IMR-90 (cell line): Measurements from ENCODE around the gene IRX3. TPM values are rescaled to one million over a fixed set of nuclear protein-coding genes. Genes with fewer than 3 reads are reported as not detected.

Experiments used
- ATAC-seq: fragments of 200-7000 bp; cut with Tn5 transposase; 2 replicates; pipeline ENCODE4 v1.9.1; 2020; ENCODE audit warnings: low read depth, mild to moderate bottlenecking, moderate library complexity
- BruUV-seq: library from RNA; stranded (reverse); fragments of 400-500 nt; replicated peaks from 2 replicates; lab custom pipeline; 2021; lab: Mats Ljungman, UMichigan
- CTCF ChIA-PET: fragments of 300-600 bp; formaldehyde crosslinking; extraction: SDS; loops from one replicate; lab custom pipeline; 2021; ENCODE audit warnings: antibody characterized with exemption; lab: Yijun Ruan, JAX
- POLR2A ChIA-PET: fragments of 300-600 bp; sonication (Branson Sonifier 250); formaldehyde crosslinking; loops from one replicate; lab custom pipeline; 2022; ENCODE audit warnings: antibody characterized with exemption; ENCODE audit not compliant: unreplicated experiment; lab: Charles Lee
- DNase-seq: peaks from one replicate; pipeline ENCODE4 v3.0.0; 2013
- H2AFZ ChIP-seq: replicated peaks from 2 replicates; pipeline ENCODE3; 2013; ENCODE audit warnings: low read length, mild to moderate bottlenecking; ENCODE audit not compliant: poor library complexity
- H2AK5ac ChIP-seq: 2 replicates; pipeline ENCODE4 v1.6.1; 2013; ENCODE audit warnings: low read depth, low read length, inconsistent platforms
- H2AK9ac ChIP-seq: replicated peaks from 2 replicates; pipeline ENCODE3; 2013; ENCODE audit warnings: mild to moderate bottlenecking, low read depth, low read length, moderate library complexity; ENCODE audit not compliant: poor library complexity
- H2BK120ac ChIP-seq: 2 replicates; pipeline ENCODE4 v1.6.1; 2013; ENCODE audit warnings: low read depth, low read length, inconsistent platforms
- H2BK15ac ChIP-seq: 3 replicates; pipeline ENCODE4 v1.6.1; 2013; ENCODE audit warnings: low read depth, low read length, inconsistent platforms
- H2BK20ac ChIP-seq: 2 replicates; pipeline ENCODE4 v1.6.1; 2013; ENCODE audit warnings: low read depth, mild to moderate bottlenecking, inconsistent platforms, low read length, moderate library complexity
- H2BK5ac ChIP-seq: 2 replicates; pipeline ENCODE4 v1.6.1; 2013; ENCODE audit warnings: mild to moderate bottlenecking, low read depth, low read length, inconsistent platforms; ENCODE audit not compliant: poor library complexity, severe bottlenecking
- H3K14ac ChIP-seq: replicated peaks from 2 replicates; pipeline ENCODE4 v1.6.1; 2013; ENCODE audit warnings: low read depth, low read length, inconsistent platforms
- H3K18ac ChIP-seq: 2 replicates; pipeline ENCODE4 v1.6.1; 2013; ENCODE audit warnings: low read depth, low read length, control low read depth
- H3K23ac ChIP-seq: 2 replicates; pipeline ENCODE4 v1.6.1; 2013; ENCODE audit warnings: low read depth, low read length, inconsistent platforms
- H3K27ac ChIP-seq: 2 replicates; pipeline ENCODE4 v1.5.1; 2013; ENCODE audit warnings: mild to moderate bottlenecking, control low read depth, low read length; ENCODE audit not compliant: insufficient read depth
- H3K27me3 ChIP-seq: 2 replicates; pipeline ENCODE4 v1.6.1; 2013; ENCODE audit warnings: low read length; ENCODE audit not compliant: control insufficient read depth, insufficient read depth
- H3K36me3 ChIP-seq: 2 replicates; pipeline ENCODE4 v1.6.1; 2013; ENCODE audit warnings: low read length, mixed read lengths; ENCODE audit not compliant: control insufficient read depth, insufficient read depth
- H3K4ac ChIP-seq: 2 replicates; pipeline ENCODE4 v1.6.1; 2013; ENCODE audit warnings: low read depth, low read length, inconsistent platforms
- H3K4me1 ChIP-seq: 2 replicates; pipeline ENCODE4 v1.6.1; 2013; ENCODE audit warnings: low read length, mixed read lengths; ENCODE audit not compliant: control insufficient read depth, insufficient read depth
- H3K4me2 ChIP-seq: 2 replicates; pipeline ENCODE4 v1.6.1; 2013; ENCODE audit warnings: low read depth, mild to moderate bottlenecking, control low read depth, low read length, moderate library complexity
- H3K4me3 ChIP-seq: 2 replicates; pipeline ENCODE4 v1.5.1; 2013; ENCODE audit warnings: low read depth, mild to moderate bottlenecking, control low read depth, low read length, moderate library complexity; ENCODE audit not compliant: insufficient read depth
- H3K56ac ChIP-seq: 2 replicates; pipeline ENCODE4 v1.6.1; 2013; ENCODE audit warnings: low read length, inconsistent platforms; ENCODE audit not compliant: insufficient read depth; ENCODE audit errors: extremely low read depth
- H3K79me1 ChIP-seq, 2 experiments: 2 replicates each; pipeline ENCODE4 v1.6.1; 2013; ENCODE audit warnings: low read length in 2 of 2, inconsistent platforms in 1 of 2, low read depth in 1 of 2
- H3K9ac ChIP-seq: 2 replicates; pipeline ENCODE4 v1.6.1; 2013; ENCODE audit warnings: low read depth, low read length, control low read depth
- H3K9me1 ChIP-seq: 2 replicates; pipeline ENCODE4 v1.6.1; 2013; ENCODE audit warnings: low read length, inconsistent platforms; ENCODE audit not compliant: insufficient read depth
- H3K9me3 ChIP-seq: 2 replicates; pipeline ENCODE4 v1.6.1; 2013; ENCODE audit warnings: low read length; ENCODE audit not compliant: control insufficient read depth, insufficient read depth
- H4K20me1 ChIP-seq: 2 replicates; pipeline ENCODE4 v1.6.1; 2013; ENCODE audit warnings: low read length, inconsistent platforms; ENCODE audit not compliant: insufficient read depth
- H4K5ac ChIP-seq: 2 replicates; pipeline ENCODE4 v1.6.1; 2013; ENCODE audit warnings: mild to moderate bottlenecking, low read depth, low read length, control low read depth
- H4K8ac ChIP-seq, 2 experiments: 2 replicates each; pipeline ENCODE4 v1.6.1; 2013; ENCODE audit warnings: low read depth in 2 of 2, low read length in 2 of 2, control low read depth in 1 of 2, inconsistent platforms in 1 of 2
- H4K91ac ChIP-seq: 2 replicates; pipeline ENCODE4 v1.6.1; 2013; ENCODE audit warnings: low read depth, low read length, inconsistent platforms; ENCODE audit not compliant: insufficient read depth
- BHLHE40 ChIP-seq: fragments of 150-350 bp; IDR thresholded peaks from 2 replicates; pipeline ENCODE4 v1.6.1; 2016; ENCODE audit warnings: mild to moderate bottlenecking, low read depth, low read length
- CEBPB ChIP-seq: IDR thresholded peaks from 2 replicates; pipeline ENCODE4 v1.6.1; 2012; ENCODE audit warnings: low read depth, low read length, improper control_type of control experiment
- CHD1 ChIP-seq: IDR thresholded peaks from 2 replicates; pipeline ENCODE4 v1.6.1; 2012; ENCODE audit warnings: low read depth, low read length, improper control_type of control experiment
- FOS ChIP-seq: fragments of 150-350 bp; IDR thresholded peaks from 2 replicates; pipeline ENCODE4 v1.6.1; 2016; ENCODE audit warnings: low read depth, low read length
- MAFK ChIP-seq: IDR thresholded peaks from 2 replicates; pipeline ENCODE4 v1.6.1; 2012; ENCODE audit warnings: low read depth, low read length, improper control_type of control experiment
- MAZ ChIP-seq: IDR thresholded peaks from 2 replicates; pipeline ENCODE4 v1.6.1; 2012; ENCODE audit warnings: low read depth, mild to moderate bottlenecking, low read length, improper control_type of control experiment, moderate library complexity, borderline replicate concordance
- MXI1 ChIP-seq: IDR thresholded peaks from 2 replicates; pipeline ENCODE4 v1.6.1; 2012; ENCODE audit warnings: low read depth, mild to moderate bottlenecking, low read length, moderate library complexity, borderline replicate concordance
- NFE2L2 ChIP-seq: fragments of 150-350 bp; IDR thresholded peaks from 2 replicates; pipeline ENCODE4 v1.6.1; 2016; ENCODE audit warnings: low read depth, mild to moderate bottlenecking, low read length
- RCOR1 ChIP-seq: IDR thresholded peaks from 2 replicates; pipeline ENCODE4 v1.6.1; 2012; ENCODE audit warnings: mild to moderate bottlenecking, low read length, improper control_type of control experiment; ENCODE audit not compliant: insufficient replicate concordance
- SMC3 ChIP-seq: fragments of 150-350 bp; IDR thresholded peaks from 2 replicates; pipeline ENCODE4 v1.6.1; 2016; ENCODE audit warnings: low read depth, mild to moderate bottlenecking, antibody characterized with exemption, low read length, moderate library complexity
- WGBS, 2 experiments: methylation state at CpG; one replicate each; pipeline versions ENCODE4 v1.1.5 to v1.1.7; 2013; ENCODE audit warnings: missing lambda C conversion rate in 2 of 2; ENCODE audit not compliant: insufficient read length in 1 of 2; ENCODE audit errors: extremely low coverage in 2 of 2; 5-methylcytosine and 5-hydroxymethylcytosine counted together
- dilution Hi-C: fragments of 300-500 bp; cut with HindIII; formaldehyde crosslinking; loops from one replicate; pipeline ENCODE4 v1.14.3; 2018; ENCODE audit warnings: low sequenced_read_pairs; ENCODE audit not compliant: unreplicated experiment
- in situ Hi-C: fragments of 300-500 bp; cut with MboI; formaldehyde crosslinking; loops from 3 replicates; pipeline ENCODE4 v1.14.3; 2019; ENCODE audit warnings: low sequenced_read_pairs, inconsistent platforms, mixed read lengths
- intact Hi-C: fragments of 100-400 bp; cut with micrococcal nuclease; formaldehyde crosslinking; loops from 2 replicates; pipeline ENCODE4 v1.10.0; 2022
- polyA plus RNA-seq, 3 experiments: library from polyadenylated mRNA; depleted of rRNA; stranded (reverse); fragments of >200 nt; gene quantifications; 2 replicates each; pipeline ENCODE4 v1.2.3, GENCODE V29; 2012; ENCODE audit warnings: low replicate concordance in 1 of 3
- total RNA-seq: library from RNA; depleted of rRNA; stranded (reverse); fragments of >200 nt; gene quantifications from 2 replicates; pipeline ENCODE4 v1.2.3, GENCODE V29; 2012

Gene IRX3
- total and polyA plus RNA-seq, 2 of the 4 experiments (the other 2 are of a cell fraction): not detected

DNA sequence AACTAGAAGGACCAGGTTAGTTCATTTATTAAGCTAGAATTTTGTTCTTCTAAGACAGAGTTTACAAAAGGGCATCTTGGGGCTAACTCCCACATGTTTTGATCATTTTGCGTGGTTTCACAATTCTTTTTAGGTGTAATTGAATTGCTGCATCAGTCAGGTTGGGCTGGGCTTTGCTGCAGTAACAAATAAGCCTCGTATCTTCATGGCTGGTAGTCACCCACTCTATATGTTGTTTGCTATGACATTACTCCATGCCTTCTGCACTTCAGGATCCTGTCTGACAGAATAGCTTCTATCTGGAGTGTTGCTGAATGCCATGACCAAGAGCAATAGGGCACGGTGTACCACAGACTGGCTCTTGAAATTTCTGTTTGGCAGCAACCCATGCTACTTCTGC is 10.6 kb upstream of the IRX3 start:
- no peak overlapping the region for H3K23ac ChIP-seq
- WGBS, 2 experiments: 50% methylated on average over 1 of the region's 3 CpGs; no CpG with 5 or more reads in 1 of the 2 experiments
- H4K8ac ChIP-seq: no peak overlapping the region
- ATAC-seq (no peak), DNase-seq (no peak)
- POLR2A ChIA-PET: no interaction called here
- no peak overlapping the region for H4K5ac ChIP-seq
- H2AK9ac ChIP-seq: no peak overlapping the region
- no peaks in the 10 kb centered on the region for H3K79me1 ChIP-seq
- H3K4me1 ChIP-seq: no peaks in the 10 kb centered on the region
- no peak overlapping the region for H2BK20ac ChIP-seq
- no peak overlapping the region for H3K4me3 ChIP-seq
- no peak overlapping the region for H3K4ac ChIP-seq
- H3K9me1 ChIP-seq: no peaks in the 10 kb centered on the region
- in situ Hi-C loops: loop anchor here (25.0 kb wide), 2 partner anchors 535 to 640 kb away; partner anchors contain the start of gene IRX5
- no peak overlapping the region for H2AK5ac ChIP-seq
- BruUV-seq: no TSS peak
- no peak overlapping the region for H3K27ac ChIP-seq
- CTCF ChIA-PET: no interaction called here
- TF ChIP-seq CEBPB (no peak), BHLHE40 (no peak), NFE2L2 (no peak), RCOR1 (no peak), SMC3 (no peak), MAFK (no peak), FOS (no peak), MXI1 (no peak), CHD1 (no peak), MAZ (no peak)
- H2AFZ ChIP-seq: no peak overlapping the region
- no peaks in the 10 kb centered on the region for H4K20me1 ChIP-seq
- no peak overlapping the region for H3K14ac ChIP-seq
- H3K9ac ChIP-seq: no peak overlapping the region
- no peaks in the 10 kb centered on the region for H3K36me3 ChIP-seq
- H2BK5ac ChIP-seq: no peak overlapping the region
- H3K56ac ChIP-seq: no peak overlapping the region
- no peak overlapping the region for H2BK15ac ChIP-seq
- no peak overlapping the region for H3K4me2 ChIP-seq
- H3K27me3 ChIP-seq: peaks cover 16% of the 10 kb centered on the region
- H2BK120ac ChIP-seq: no peak overlapping the region
- intact Hi-C loops: loop anchor here (10.0 kb wide), 1 partner anchor 742 kb away; no protein-coding TSS in a partner anchor
- no peak overlapping the region for H3K18ac ChIP-seq
- H3K9me3 ChIP-seq: no peaks in the 10 kb centered on the region
- dilution Hi-C loops: no loop called here
- no peak overlapping the region for H4K91ac ChIP-seq
